ENCODE measurements around the gene APOBEC3A. TPM values are rescaled to one million over a fixed set of nuclear protein-coding genes. Genes with fewer than 3 reads are reported as not detected.

APOBEC3A gene
- total RNA-seq, 1 experiment from 2014 or later = not detected

- Histone ChIP-seq H3K4me1 (peaks cover 14% of the 10 kb centered on the region), H3K9me3 (no peaks in the 10 kb centered on the region), H3K27me3 (replicated peaks; ENCODE audit: control insufficient read depth, insufficient read depth, low read length) (no peaks in the 10 kb centered on the region), H3K36me3 (ENCODE audit: control insufficient read depth, insufficient read depth, low read length) (no peaks in the 10 kb centered on the region), H3K4me3 (ENCODE audit: low read depth, low read length) (no peak overlapping the region)
- Mint-ChIP-seq H3K4me1 (ENCODE audit: low read depth, unreplicated experiment) (peaks cover 5% of the 10 kb centered on the region), H3K36me3 (ENCODE audit: insufficient read depth, unreplicated experiment) (no peaks in the 10 kb centered on the region), H3K27ac (ENCODE audit: unreplicated experiment) (no peak overlapping the region), H3K9me3 (ENCODE audit: unreplicated experiment) (no peaks in the 10 kb centered on the region), H3K4me3 (ENCODE audit: unreplicated experiment) (no peak overlapping the region), H3K27me3 (ENCODE audit: insufficient read depth, unreplicated experiment) (no peaks in the 10 kb centered on the region)
- no peak for DNase-seq
- no peak for TF ChIP-seq CTCF (IDR thresholded peaks at IDR 0.05; ENCODE audit: insufficient read depth in 1 of 2, low read depth in 1 of 2, low read length in 1 of 2, severe bottlenecking in 1 of 2, unreplicated experiment in 1 of 2)
- POLR2A ChIA-PET = no interaction called here
- CTCF ChIA-PET = no interaction called here
- BruUV-seq (replicated peaks) = no TSS peak
- intact Hi-C loops (cut with micrococcal nuclease; ENCODE audit: unreplicated experiment) = no loop called here
These were observed 2.9 kb upstream of the APOBEC3A start for GRCh38 chr22:38954414-38955043.

- BruUV-seq (replicated peaks) = no TSS peak
- ChIA-PET CTCF (no interaction called here), POLR2A (no interaction called here)
- H3K27me3 ChIP-seq (replicated peaks; ENCODE audit: control insufficient read depth, insufficient read depth, low read length) = no peaks in the 10 kb centered on the region
- Mint-ChIP-seq H3K27me3 (ENCODE audit: insufficient read depth, unreplicated experiment) (no peaks in the 10 kb centered on the region), H3K9me3 (ENCODE audit: unreplicated experiment) (no peaks in the 10 kb centered on the region), H3K4me1 (ENCODE audit: low read depth, unreplicated experiment) (peaks cover 5% of the 10 kb centered on the region), H3K36me3 (ENCODE audit: insufficient read depth, unreplicated experiment) (no peaks in the 10 kb centered on the region), H3K27ac (ENCODE audit: unreplicated experiment) (no peak overlapping the region), H3K4me3 (ENCODE audit: unreplicated experiment) (no peak overlapping the region)
- no peak for DNase-seq
- TF ChIP-seq CTCF (IDR thresholded peaks at IDR 0.05; ENCODE audit: insufficient read depth in 1 of 2, low read depth in 1 of 2, low read length in 1 of 2, severe bottlenecking in 1 of 2, unreplicated experiment in 1 of 2) = no peak
- H3K4me3 ChIP-seq (ENCODE audit: low read depth, low read length) = no peak overlapping the region
- H3K4me1 ChIP-seq = peaks cover 14% of the 10 kb centered on the region
- no peaks in the 10 kb centered on the region for H3K36me3 ChIP-seq (ENCODE audit: control insufficient read depth, insufficient read depth, low read length)
- intact Hi-C loops (cut with micrococcal nuclease; ENCODE audit: unreplicated experiment) = no loop called here
- H3K9me3 ChIP-seq = no peaks in the 10 kb centered on the region
These were observed 2.0 kb upstream of the APOBEC3A start for GRCh38 chr22:38955250-38955905.

- no peak for TF ChIP-seq CTCF (IDR thresholded peaks at IDR 0.05; ENCODE audit: insufficient read depth in 1 of 2, low read depth in 1 of 2, low read length in 1 of 2, severe bottlenecking in 1 of 2, unreplicated experiment in 1 of 2)
- intact Hi-C loops (cut with micrococcal nuclease; ENCODE audit: unreplicated experiment) = no loop called here
- ChIA-PET CTCF (no interaction called here), POLR2A (no interaction called here)
- peaks cover 14% of the 10 kb centered on the region for H3K4me1 ChIP-seq
- H3K27me3 Mint-ChIP-seq (ENCODE audit: insufficient read depth, unreplicated experiment) = no peaks in the 10 kb centered on the region
- no peaks in the 10 kb centered on the region for H3K36me3 ChIP-seq (ENCODE audit: control insufficient read depth, insufficient read depth, low read length)
- no peaks in the 10 kb centered on the region for H3K9me3 ChIP-seq
- H3K4me1 Mint-ChIP-seq (ENCODE audit: low read depth, unreplicated experiment) = peaks cover 5% of the 10 kb centered on the region
- H3K36me3 Mint-ChIP-seq (ENCODE audit: insufficient read depth, unreplicated experiment) = no peaks in the 10 kb centered on the region
- no TSS peak for BruUV-seq (replicated peaks)
- DNase-seq = no peak
- H3K27me3 ChIP-seq (replicated peaks; ENCODE audit: control insufficient read depth, insufficient read depth, low read length) = no peaks in the 10 kb centered on the region
- H3K27ac Mint-ChIP-seq (ENCODE audit: unreplicated experiment) = no peak overlapping the region
- H3K9me3 Mint-ChIP-seq (ENCODE audit: unreplicated experiment) = no peaks in the 10 kb centered on the region
- H3K4me3 ChIP-seq (ENCODE audit: low read depth, low read length) = no peak overlapping the region
- no peak overlapping the region for H3K4me3 Mint-ChIP-seq (ENCODE audit: unreplicated experiment)
These were observed 1.5 kb upstream of the APOBEC3A start for GRCh38 chr22:38955926-38956325.

Data from Caco-2 (cell line).